Naive B cell (primary cell): Measurements from ENCODE around the gene KRTAP5-4. TPM values are rescaled to one million over a fixed set of nuclear protein-coding genes. Genes with fewer than 3 reads are reported as not detected.
A peak's percentile ranks its signal among the peaks of the same experiment; 100 is the strongest.
"Not testable (repeated sequence)": the region's sequence is repeated elsewhere in the genome, so short reads cannot be mapped to it uniquely, and the experiment has no call there.

Experiments
- ATAC-seq, 2 donors: fragments of 150-1000 bp; cut with Tn5 transposase; 2 replicates each; pipeline ENCODE4 v1.10.0; 2021; ENCODE audit warnings: low read depth in 2 of 2, mild to moderate bottlenecking in 2 of 2, moderate library complexity in 2 of 2
- DNase-seq: peaks from one replicate; pipeline ENCODE4 v3.0.0; 2022
- H3K27ac Mint-ChIP-seq, 6 donors: one replicate each; pipeline ENCODE4 v1.8.0; 2020 to 2022; ENCODE audit warnings: mild to moderate bottlenecking in 6 of 6, mixed read lengths in 6 of 6, moderate library complexity in 5 of 6, inconsistent platforms in 2 of 6
- H3K27me3 Mint-ChIP-seq, 3 donors: one replicate each; pipeline ENCODE4 v1.8.0; 2021 to 2022; ENCODE audit warnings: mixed read lengths in 3 of 3, mild to moderate bottlenecking in 1 of 3
- H3K36me3 Mint-ChIP-seq, 2 donors: one replicate each; pipeline ENCODE4 v1.8.0; 2020 to 2022; ENCODE audit warnings: mixed read lengths in 2 of 2, inconsistent platforms in 1 of 2, mild to moderate bottlenecking in 1 of 2
- H3K4me1 Mint-ChIP-seq, 3 donors: one replicate each; pipeline ENCODE4 v1.8.0; 2020 to 2022; ENCODE audit warnings: mixed read lengths in 3 of 3, inconsistent platforms in 1 of 3, mild to moderate bottlenecking in 1 of 3, moderate library complexity in 1 of 3
- H3K4me3 Mint-ChIP-seq, 8 donors: one replicate each; pipeline ENCODE4 v1.8.0; 2020 to 2022; ENCODE audit warnings: mild to moderate bottlenecking in 8 of 8, mixed read lengths in 8 of 8, moderate library complexity in 8 of 8, inconsistent platforms in 2 of 8
- H3K9me3 Mint-ChIP-seq, 7 donors: one replicate each; pipeline ENCODE4 v1.8.0; 2020 to 2022; ENCODE audit warnings: mixed read lengths in 7 of 7, mild to moderate bottlenecking in 5 of 7, inconsistent platforms in 2 of 7, moderate library complexity in 1 of 7
- polyA plus RNA-seq, 6 donors: library from polyadenylated mRNA; unstranded; fragments of 300-500 nt; fragmentation: Illumina TruSeq; gene quantifications; one replicate each; pipeline ENCODE4 v1.2.3, GENCODE V29; 2021; ENCODE audit warnings: low read depth in 6 of 6

KRTAP5-4 gene
- polyA plus RNA-seq, 6 donors from 2014 or later, result not detected

DNA sequence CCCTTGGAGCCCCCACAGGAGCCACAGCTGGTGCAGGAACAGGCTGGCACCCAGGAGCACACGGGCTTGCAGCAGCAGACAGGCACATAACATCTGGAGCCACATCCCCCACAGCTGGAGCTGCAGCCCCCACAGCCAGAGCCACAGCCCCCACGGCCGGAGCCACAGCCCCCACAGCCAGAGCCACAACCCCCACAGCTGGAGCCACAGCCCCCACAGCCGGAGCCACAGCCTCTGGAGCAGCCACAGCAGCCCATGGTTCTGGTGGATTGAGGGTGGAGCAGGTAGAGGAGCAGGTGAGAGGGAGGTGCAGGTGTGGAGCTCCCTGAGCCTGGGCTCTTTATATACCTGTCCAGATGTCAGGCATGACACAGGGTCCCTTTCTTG, 24.0 kb downstream of the KRTAP5-4 start, which contains the start of gene KRTAP5-2:
Gene KRTAP5-2, minus strand, starts transcription at position 301 of the 387 bp plus-strand sequence. Its CDS starts 44 bp downstream, at position 257.
- H3K4me1 Mint-ChIP-seq, result peaks cover 0 to 6% (median 6%) of the 10 kb centered on the region in 3 donors
- H3K36me3 Mint-ChIP-seq, result no peaks in the 10 kb centered on the region
- peaks cover 49 to 60% (median 51%) of the 10 kb centered on the region in 3 donors for H3K27me3 Mint-ChIP-seq
- DNase-seq (no peak), ATAC-seq (no peak)
- H3K27ac Mint-ChIP-seq, result peak within 1 kb of the TSS in 1 of 6 donors; percentile 67
- no peak within 1 kb of the TSS for H3K4me3 Mint-ChIP-seq
- H3K9me3 Mint-ChIP-seq, result peaks cover 0 to 2% (median 0%) of the 10 kb centered on the region in 7 donors

DNA sequence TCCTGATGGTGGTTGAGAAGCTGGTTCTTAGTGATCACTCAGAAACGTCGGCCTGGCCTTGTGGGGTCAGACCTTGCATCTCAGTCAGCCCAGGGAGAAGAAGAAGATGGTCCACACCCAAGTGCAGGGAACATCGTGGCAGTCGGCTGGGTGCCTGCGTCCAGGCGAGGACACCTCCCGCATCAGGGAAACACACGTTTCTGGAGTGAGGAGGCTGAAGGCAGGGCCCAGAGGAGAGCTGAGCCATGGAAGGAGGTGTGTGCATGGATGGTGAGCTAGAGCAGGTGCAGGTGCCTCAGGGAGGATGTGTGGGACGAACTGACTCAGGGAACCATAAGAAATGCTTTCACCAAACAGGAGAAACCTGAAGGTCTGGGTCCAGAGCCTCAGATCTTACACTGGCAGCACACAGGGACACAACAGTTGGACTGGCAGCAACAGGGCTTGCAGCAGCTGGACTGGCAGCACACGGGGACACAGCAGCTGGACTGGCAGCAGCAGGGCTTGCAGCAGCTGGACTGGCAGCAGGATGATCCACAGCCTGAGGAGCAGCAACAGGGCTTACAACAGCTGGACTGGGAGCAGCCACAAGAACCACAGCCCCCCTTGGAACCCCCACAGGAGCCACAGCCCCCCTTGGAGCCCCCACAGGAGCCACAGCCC, 24.5 kb downstream of the KRTAP5-4 start:
- Mint-ChIP-seq H3K27me3 (peaks cover 51 to 65% (median 52%) of the 10 kb centered on the region in 3 donors), H3K4me1 (peaks cover 0 to 6% (median 6%) of the 10 kb centered on the region in 3 donors), H3K4me3 (no peak overlapping the region)

DNA sequence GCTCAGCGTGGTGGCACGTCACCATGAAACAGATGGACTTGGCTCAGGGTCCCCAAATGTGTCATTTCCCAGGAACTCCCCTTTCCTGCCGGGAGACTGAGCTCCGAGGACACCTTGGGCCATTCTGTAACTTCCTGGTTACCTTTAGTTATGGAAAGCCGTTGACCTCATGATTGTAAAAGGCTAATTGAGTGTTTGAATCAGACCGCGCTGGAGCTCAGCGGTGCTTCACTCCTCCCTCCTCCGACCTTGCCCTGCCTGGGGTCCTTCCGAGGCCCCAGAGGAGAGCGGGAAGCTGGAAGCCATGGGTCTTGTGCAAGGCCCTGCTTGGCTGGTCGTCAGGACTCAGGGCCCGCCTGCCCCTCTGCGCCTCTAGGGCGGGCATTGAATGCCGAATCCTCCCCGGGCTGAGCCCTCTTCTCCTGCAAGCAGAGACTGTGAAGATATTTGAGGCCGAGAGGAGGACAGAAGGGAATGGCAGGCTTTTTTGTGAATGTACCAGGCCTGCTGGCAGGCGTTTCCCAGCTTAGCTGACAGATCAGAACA, 25.3 kb downstream of the KRTAP5-4 start:
- H3K4me3 Mint-ChIP-seq, H3K27ac Mint-ChIP-seq, H3K36me3 Mint-ChIP-seq, ATAC-seq, H3K4me1 Mint-ChIP-seq, H3K9me3 Mint-ChIP-seq, DNase-seq: not testable (repeated sequence)
- H3K27me3 Mint-ChIP-seq, result peaks cover 47 to 70% (median 50%) of the 10 kb centered on the region in 3 donors

More for the DNA sequence above, 24.5 kb downstream of the KRTAP5-4 start:
- Mint-ChIP-seq H3K36me3 (no peaks in the 10 kb centered on the region), H3K27ac (no peak overlapping the region), H3K9me3 (peaks cover 0 to 2% (median 0%) of the 10 kb centered on the region in 7 donors)
- no peak for DNase-seq
- ATAC-seq, result no peak

DNA sequence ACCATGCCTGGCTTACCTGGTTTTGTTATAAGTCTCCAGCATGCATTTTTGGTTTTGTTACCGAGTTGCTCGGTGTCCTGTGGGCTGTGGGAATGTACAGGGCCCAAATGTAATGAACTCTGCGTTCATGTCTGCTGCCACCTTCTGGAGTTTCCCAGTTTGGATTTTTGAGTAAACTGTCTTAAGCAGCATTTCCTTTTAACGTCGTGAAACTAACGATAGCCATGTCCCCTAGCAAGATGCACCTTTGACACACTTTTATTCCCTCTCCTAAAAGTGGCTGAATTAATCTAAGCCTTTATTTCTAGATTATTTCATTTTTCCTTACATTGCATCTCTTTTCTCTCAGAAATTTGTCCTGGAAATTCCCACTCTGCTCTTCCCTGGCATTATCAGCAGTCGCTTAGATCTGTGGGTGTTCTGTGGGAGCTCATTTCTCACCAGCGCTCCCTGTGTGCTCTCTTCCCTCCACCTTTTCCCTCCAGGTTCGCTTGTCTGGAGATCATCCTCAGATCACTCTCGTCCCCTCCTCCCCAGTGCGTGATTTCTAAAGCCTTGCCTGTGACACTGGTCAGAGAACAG, 25.9 kb downstream of the KRTAP5-4 start:
- not testable (repeated sequence) for H3K9me3 Mint-ChIP-seq, ATAC-seq, H3K4me3 Mint-ChIP-seq, H3K36me3 Mint-ChIP-seq, DNase-seq, H3K27ac Mint-ChIP-seq, H3K4me1 Mint-ChIP-seq
- peaks cover 51 to 70% (median 53%) of the 10 kb centered on the region in 3 donors for H3K27me3 Mint-ChIP-seq

DNA sequence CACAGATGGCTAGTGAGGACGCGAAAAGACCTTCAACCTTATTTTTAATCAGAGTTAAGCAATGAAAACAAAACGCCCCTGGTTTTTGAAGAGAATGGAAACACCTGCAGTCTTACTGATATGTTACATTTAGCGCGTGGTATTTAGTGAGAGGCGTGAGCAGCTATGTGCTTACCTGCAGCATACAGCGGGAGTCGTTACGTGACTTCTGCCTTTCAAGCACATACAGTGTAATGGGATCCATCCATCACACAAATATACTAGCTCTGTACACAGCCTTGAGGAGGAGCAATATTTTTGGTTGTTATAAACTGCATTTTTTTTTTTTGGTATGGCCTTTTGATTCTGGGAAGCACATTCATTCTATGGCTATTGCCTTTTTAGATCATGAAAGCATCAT, 29.3 kb downstream of the KRTAP5-4 start:
- H3K9me3 Mint-ChIP-seq, result peaks cover 0 to 13% (median 3%) of the 10 kb centered on the region in 7 donors
- H3K27ac Mint-ChIP-seq, result no peak overlapping the region
- peaks cover 8 to 12% (median 12%) of the 10 kb centered on the region in 3 donors for H3K4me1 Mint-ChIP-seq
- peaks cover 38 to 60% (median 59%) of the 10 kb centered on the region in 3 donors for H3K27me3 Mint-ChIP-seq
- no peak overlapping the region for H3K4me3 Mint-ChIP-seq
- ATAC-seq (no peak), DNase-seq (no peak)
- H3K36me3 Mint-ChIP-seq, result peaks cover 0 to 5% of the 10 kb centered on the region in 2 donors

DNA sequence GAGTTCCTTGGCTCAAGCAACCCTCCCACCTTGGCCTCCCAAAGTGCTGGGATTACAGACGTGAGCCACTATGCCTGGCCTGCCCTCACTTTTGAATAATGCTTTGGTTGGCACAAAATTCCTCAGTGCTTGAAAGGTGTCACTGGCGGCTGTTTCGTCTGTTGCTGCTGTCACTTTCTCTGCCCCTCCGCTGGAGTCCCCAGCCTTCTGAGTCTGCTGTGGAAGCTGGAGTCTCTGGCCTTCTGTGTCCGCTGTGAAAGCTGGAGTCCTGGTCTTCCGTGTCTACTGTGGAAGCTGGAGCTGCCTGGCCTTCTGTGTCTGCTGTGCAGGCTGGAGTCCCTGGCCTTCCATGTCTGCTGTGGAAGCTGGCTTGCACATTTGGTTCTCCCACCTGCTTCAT, 31.9 kb downstream of the KRTAP5-4 start:
- Mint-ChIP-seq H3K9me3 (peaks cover 0 to 15% (median 3%) of the 10 kb centered on the region in 7 donors), H3K4me1 (peaks cover 7 to 12% (median 8%) of the 10 kb centered on the region in 3 donors), H3K27ac (no peak overlapping the region), H3K36me3 (peaks cover 0 to 5% of the 10 kb centered on the region in 2 donors), H3K27me3 (peaks cover 32 to 51% (median 41%) of the 10 kb centered on the region in 3 donors), H3K4me3 (peak overlapping the region in 3 of 8 donors; percentile 24 to 39 (median 30))
- ATAC-seq, result no peak
- DNase-seq, result no peak

DNA sequence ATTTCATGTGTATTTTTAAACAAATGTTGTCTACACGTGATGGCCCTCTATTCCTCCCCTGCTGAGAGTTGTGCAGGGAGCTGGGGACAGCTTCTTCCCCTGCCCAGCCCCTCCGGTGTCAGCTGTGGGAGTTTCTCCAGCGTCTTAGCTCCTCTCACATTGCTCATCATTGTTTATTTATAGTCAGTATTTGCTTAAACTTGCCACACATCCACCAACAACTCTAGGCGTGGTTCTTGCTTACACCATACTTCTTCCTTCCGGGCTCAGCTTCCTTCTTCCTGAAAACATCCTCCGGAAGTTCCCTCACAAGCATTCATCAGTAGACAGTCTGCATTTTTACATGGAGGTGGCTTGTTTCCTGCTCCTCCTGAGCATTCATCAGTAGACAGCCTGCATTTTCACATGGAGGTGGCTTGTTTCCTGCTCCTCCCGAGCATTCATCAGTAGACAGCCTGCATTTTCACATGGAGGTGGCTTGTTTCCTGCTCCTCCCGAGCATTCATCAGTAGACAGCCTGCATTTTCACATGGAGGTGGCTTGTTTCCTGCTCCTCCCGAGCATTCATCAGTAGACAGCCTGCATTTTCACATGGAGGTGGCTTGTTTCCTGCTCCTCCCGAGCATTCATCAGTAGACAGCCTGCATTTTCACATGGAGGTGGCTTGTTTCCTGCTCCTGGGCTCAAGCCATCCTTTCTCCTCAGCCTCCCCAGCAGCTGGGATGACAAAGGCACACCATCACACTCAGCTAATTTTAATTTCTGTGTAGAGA, 32.6 kb downstream of the KRTAP5-4 start:
- DNase-seq, H3K36me3 Mint-ChIP-seq: not testable (repeated sequence)
- ATAC-seq, result peak; percentile 54 to 72
- peaks cover 7 to 12% (median 8%) of the 10 kb centered on the region in 3 donors for H3K4me1 Mint-ChIP-seq
- peaks cover 0 to 15% (median 3%) of the 10 kb centered on the region in 7 donors for H3K9me3 Mint-ChIP-seq
- peak overlapping the region in 7 of 8 donors; percentile 38 to 89 (median 70) for H3K4me3 Mint-ChIP-seq
- H3K27ac Mint-ChIP-seq, result peak overlapping the region in 3 of 6 donors; percentile 48 to 59 (median 59)
- peaks cover 32 to 49% (median 39%) of the 10 kb centered on the region in 3 donors for H3K27me3 Mint-ChIP-seq

DNA sequence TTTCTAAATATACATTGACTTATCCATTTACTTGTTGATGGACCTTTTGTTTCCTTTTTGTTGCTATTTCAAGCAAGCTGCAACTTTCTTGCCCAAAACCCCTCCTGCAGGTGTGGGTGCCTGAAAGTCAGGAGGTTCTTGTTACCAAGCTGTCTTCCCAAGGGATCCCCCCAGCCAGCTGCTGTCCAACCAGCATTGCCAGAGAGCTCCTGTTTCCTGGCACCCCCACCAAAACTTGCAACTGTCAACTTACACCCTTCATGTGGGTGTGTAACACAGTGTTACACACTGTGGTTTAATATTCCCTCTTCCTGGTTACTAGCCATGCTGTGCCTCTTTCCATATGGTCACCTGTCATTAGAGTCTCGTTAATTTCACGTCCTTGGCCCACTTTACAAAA, 35.2 kb downstream of the KRTAP5-4 start:
- peaks cover 0 to 5% of the 10 kb centered on the region in 2 donors for H3K36me3 Mint-ChIP-seq
- H3K27ac Mint-ChIP-seq, result no peak overlapping the region
- H3K9me3 Mint-ChIP-seq, result peaks cover 0 to 15% (median 7%) of the 10 kb centered on the region in 7 donors
- H3K4me1 Mint-ChIP-seq, result peaks cover 6 to 8% (median 7%) of the 10 kb centered on the region in 3 donors
- ATAC-seq (no peak), DNase-seq (no peak)
- H3K27me3 Mint-ChIP-seq, result peaks cover 24 to 53% (median 48%) of the 10 kb centered on the region in 3 donors
- H3K4me3 Mint-ChIP-seq, result peak overlapping the region in 1 of 8 donors; percentile 25

DNA sequence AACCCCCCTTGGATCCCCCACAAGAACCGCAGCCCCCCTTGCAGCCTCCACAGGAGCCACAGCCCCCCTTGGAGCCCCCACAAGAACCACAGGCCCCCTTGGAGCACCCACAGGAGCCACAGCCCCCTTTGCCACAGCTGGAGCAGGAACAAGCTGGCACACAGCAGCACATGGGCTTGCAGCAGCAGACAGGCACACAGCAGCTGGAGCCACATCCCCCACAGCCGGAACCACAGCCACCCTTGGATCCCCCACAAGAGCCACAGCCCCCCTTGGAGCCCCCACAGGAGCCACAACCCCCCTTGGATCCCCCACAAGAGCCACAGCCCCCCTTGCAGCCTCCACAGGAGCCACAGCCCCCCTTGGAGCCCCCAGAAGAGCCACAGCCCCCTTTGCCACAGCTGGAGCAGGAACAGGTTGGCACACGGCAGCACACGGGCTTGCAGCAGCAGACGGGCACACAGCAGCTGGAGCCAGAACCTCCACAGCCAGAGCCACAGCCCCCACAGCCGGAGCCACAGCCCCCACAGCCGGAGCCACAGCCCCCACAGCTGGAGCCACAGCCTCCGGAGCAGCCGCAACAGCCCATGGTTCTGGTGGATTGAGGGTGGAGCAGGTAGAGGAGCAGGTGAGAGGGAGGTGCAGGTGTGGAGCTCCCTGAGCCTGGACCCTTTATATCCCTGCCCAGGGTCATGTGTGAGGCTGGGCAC, 37.1 kb downstream of the KRTAP5-4 start, which contains the start of gene KRTAP5-1:
Gene KRTAP5-1, minus strand, starts transcription at position 623 of the 710 bp plus-strand sequence. Its CDS starts 34 bp downstream, at position 589.
- Mint-ChIP-seq H3K27ac (peak within 1 kb of the TSS in 1 of 6 donors; percentile 63), H3K9me3 (peaks cover 0 to 14% (median 8%) of the 10 kb centered on the region in 7 donors), H3K27me3 (peaks cover 28 to 50% (median 42%) of the 10 kb centered on the region in 3 donors)
- DNase-seq, ATAC-seq, H3K4me1 Mint-ChIP-seq, H3K4me3 Mint-ChIP-seq, H3K36me3 Mint-ChIP-seq: not testable (repeated sequence)

DNA sequence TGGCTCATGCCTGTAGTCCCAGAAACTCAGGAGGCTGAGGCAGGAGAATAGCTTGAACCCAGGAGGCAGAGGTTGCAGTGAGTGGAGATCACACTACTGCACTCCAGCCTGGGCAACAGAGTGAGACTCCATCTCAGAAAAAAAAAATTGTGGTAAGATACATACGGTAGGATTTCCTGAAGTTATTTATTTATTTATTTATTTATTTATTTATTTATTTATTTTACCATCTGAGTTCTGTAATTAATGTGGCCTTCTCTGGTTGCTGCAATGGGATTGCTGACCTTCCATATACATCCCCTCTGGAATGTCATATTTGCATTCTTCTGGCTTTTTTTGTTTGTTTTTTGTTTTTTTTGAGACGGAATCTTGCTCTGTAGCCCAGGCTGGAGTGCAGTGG, 39.0 kb downstream of the KRTAP5-4 start:
- DNase-seq, ATAC-seq, H3K4me3 Mint-ChIP-seq, H3K4me1 Mint-ChIP-seq, H3K27ac Mint-ChIP-seq: not testable (repeated sequence)
- H3K27me3 Mint-ChIP-seq, result peaks cover 26 to 66% (median 37%) of the 10 kb centered on the region in 3 donors
- peaks cover 0 to 13% of the 10 kb centered on the region in 2 donors for H3K36me3 Mint-ChIP-seq
- peaks cover 5 to 19% (median 15%) of the 10 kb centered on the region in 7 donors for H3K9me3 Mint-ChIP-seq

DNA sequence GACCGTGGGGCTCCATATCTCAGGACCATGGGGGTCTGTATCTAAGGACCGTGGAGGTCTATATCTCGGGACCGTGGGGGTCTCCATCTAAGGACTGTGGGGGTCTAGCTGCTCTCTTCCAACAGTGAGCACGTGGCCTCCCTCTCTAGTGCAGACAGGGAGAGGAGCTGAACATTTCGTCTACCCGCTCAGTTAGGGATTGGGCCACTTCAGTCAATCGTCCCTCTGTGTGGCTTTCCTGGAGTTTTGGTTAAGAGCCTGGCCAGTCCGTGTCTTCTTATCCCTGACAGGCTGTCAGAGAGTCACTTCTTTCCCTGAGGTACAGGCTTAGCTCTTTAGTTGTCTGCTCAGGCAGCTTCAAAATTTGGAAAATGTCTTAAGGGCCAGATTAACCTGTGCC, 40.0 kb downstream of the KRTAP5-4 start:
- Mint-ChIP-seq H3K36me3 (peaks cover 0 to 14% of the 10 kb centered on the region in 2 donors), H3K9me3 (peaks cover 5 to 19% (median 15%) of the 10 kb centered on the region in 7 donors), H3K4me1 (no peaks in the 10 kb centered on the region), H3K27me3 (peaks cover 25 to 57% (median 37%) of the 10 kb centered on the region in 3 donors), H3K27ac (no peak overlapping the region), H3K4me3 (no peak overlapping the region)
- no peak for DNase-seq
- no peak for ATAC-seq

DNA sequence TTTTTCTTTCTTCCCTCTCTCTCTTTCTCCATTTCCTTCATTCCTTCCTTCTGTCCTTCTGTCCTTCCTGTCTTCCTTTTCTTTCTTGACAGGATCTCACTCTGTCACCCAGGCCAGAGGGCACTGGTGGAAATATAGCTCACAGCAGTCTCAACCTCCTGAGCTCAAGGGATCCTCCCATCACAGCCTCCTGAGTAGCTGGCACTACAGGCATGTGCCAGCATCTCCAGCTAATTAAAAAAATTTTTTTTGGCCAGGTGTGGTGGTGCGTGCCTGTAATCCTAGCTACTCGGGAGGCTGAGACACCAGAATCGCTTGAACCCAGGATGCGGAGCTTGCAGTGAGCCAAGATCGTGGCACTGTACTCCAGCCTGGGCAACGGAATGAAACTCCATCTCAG, 45.1 kb downstream of the KRTAP5-4 start:
- Mint-ChIP-seq H3K4me3 (peak overlapping the region in 1 of 8 donors; percentile 75), H3K27ac (no peak overlapping the region), H3K27me3 (peaks cover 17 to 46% (median 25%) of the 10 kb centered on the region in 3 donors), H3K9me3 (peaks cover 5 to 17% (median 13%) of the 10 kb centered on the region in 7 donors), H3K4me1 (peaks cover 6 to 13% (median 10%) of the 10 kb centered on the region in 3 donors), H3K36me3 (peaks cover 0 to 14% of the 10 kb centered on the region in 2 donors)
- DNase-seq, result no peak
- no peak for ATAC-seq
